ENCODE measurements around the gene SLC66A2. TPM values are rescaled to one million over a fixed set of nuclear protein-coding genes. Genes with fewer than 3 reads are reported as not detected.

SLC66A2 gene
- total RNA-seq, 1 experiment from 2014 or later: 13.0 TPM

GRCh38 chr18:79902640-79903039, 48.8 kb downstream of the SLC66A2 start:
- no peaks in the 10 kb centered on the region for H3K27me3 ChIP-seq (ENCODE audit: insufficient read depth, low read length)
- no peak overlapping the region for H2BK15ac ChIP-seq (ENCODE audit: low read depth, low read length)
- no peak overlapping the region for H2BK120ac ChIP-seq (ENCODE audit: low read depth, low read length, poor library complexity, severe bottlenecking)
- H3K9me3 Mint-ChIP-seq: peaks cover 25 to 41% of the 10 kb centered on the region in 2 experiments
- no peaks in the 10 kb centered on the region for H4K20me1 ChIP-seq (ENCODE audit: control insufficient read depth, insufficient read depth, insufficient read length)
- H4K5ac ChIP-seq (ENCODE audit: insufficient read length, low read depth, low read length): no peak overlapping the region
- H3K23ac ChIP-seq (ENCODE audit: insufficient read length, low read depth, low read length): no peak overlapping the region
- H3K23me2 ChIP-seq (ENCODE audit: insufficient read length, low read depth, low read length, poor library complexity, severe bottlenecking): no peaks in the 10 kb centered on the region
- no peak overlapping the region for H3K4me2 ChIP-seq (ENCODE audit: insufficient read depth, insufficient read length, low read length)
- H2AK5ac ChIP-seq (ENCODE audit: insufficient read length, low read length): no peak overlapping the region
- H2BK20ac ChIP-seq (ENCODE audit: low read depth, low read length, poor library complexity, severe bottlenecking): no peak overlapping the region
- H4K91ac ChIP-seq (ENCODE audit: insufficient read length, low read depth, low read length): no peak overlapping the region
- no peak overlapping the region for H2BK12ac ChIP-seq (ENCODE audit: insufficient read length, low read depth, low read length)
- no peaks in the 10 kb centered on the region for H3K4me1 Mint-ChIP-seq
- H3K9me3 ChIP-seq (ENCODE audit: control insufficient read depth, low read depth, low read length): peaks cover 14% of the 10 kb centered on the region
- H3K27me3 Mint-ChIP-seq (ENCODE audit: low read depth): peaks cover 12% of the 10 kb centered on the region
- H3K9ac ChIP-seq (ENCODE audit: extremely low read depth, insufficient read length, low read length): no peak overlapping the region
- no peaks in the 10 kb centered on the region for H3K79me1 ChIP-seq (ENCODE audit: insufficient read depth, low read depth, low read length, poor library complexity, severe bottlenecking)
- H3K4me3 Mint-ChIP-seq: no peak overlapping the region
- no peak overlapping the region for H3K4ac ChIP-seq (ENCODE audit: low read depth, low read length)
- no peak overlapping the region for H4K8ac ChIP-seq (replicated peaks; ENCODE audit: insufficient read length, low read depth, low read length)
- DNase-seq: peak; percentile 20
- no peak overlapping the region for H3K56ac ChIP-seq (ENCODE audit: insufficient read length, low read depth, low read length)
- H3K14ac ChIP-seq (ENCODE audit: insufficient read depth, low read length): no peak overlapping the region
- H3K79me2 ChIP-seq (ENCODE audit: insufficient read depth, low read length): no peaks in the 10 kb centered on the region
- H3K4me1 ChIP-seq (ENCODE audit: insufficient read depth, low read length): no peaks in the 10 kb centered on the region
- H3K27ac Mint-ChIP-seq: no peak overlapping the region
- no peak overlapping the region for H2AFZ ChIP-seq (ENCODE audit: low read length)
- peaks cover 19 to 38% (median 26%) of the 10 kb centered on the region in 3 experiments for H3K36me3 Mint-ChIP-seq (ENCODE audit: insufficient read depth in 1 of 3, low read depth in 3 of 3)
- no peak for TF ChIP-seq CTCF (conservative IDR thresholded peaks at IDR 0.05)
- H3K18ac ChIP-seq (ENCODE audit: insufficient read length, low read depth, low read length): no peak overlapping the region
- H2BK5ac ChIP-seq (ENCODE audit: insufficient read length, low read length): no peak overlapping the region
- no CpG with 5 or more reads among the region's 20 CpGs for WGBS (ENCODE audit: extremely low coverage, insufficient read length, low lambda C conversion rate)
- no peak overlapping the region for H3T11ph ChIP-seq (ENCODE audit: low read length)
- H3K27ac ChIP-seq (ENCODE audit: insufficient read length, low read depth, low read length): no peak overlapping the region
